Epithelial cell of prostate (primary cell): ENCODE data around the gene ARHGEF1.
"Not testable (repeated sequence)": the region's sequence is repeated elsewhere in the genome, so short reads cannot be mapped to it uniquely, and the experiment has no call there.

ENCODE experiments used
- DNase-seq: peaks from one replicate; pipeline ENCODE4 v3.0.0-alpha.2; 2011; ENCODE audit warnings: low read depth, low spot score
- H3K27ac ChIP-seq: fragments of 450-650 bp; 2 replicates; pipeline ENCODE4 v1.5.1; 2017; ENCODE audit warnings: mild to moderate bottlenecking

The ARHGEF1 gene

GRCh38 chr19:41928754-41929535 is 46.0 kb downstream of the ARHGEF1 start:
- no peak overlapping the region for H3K27ac ChIP-seq

GRCh38 chr19:41929536-41930071 is 46.6 kb downstream of the ARHGEF1 start:
- DNase-seq, result no peak
- no peak overlapping the region for H3K27ac ChIP-seq

More at GRCh38 chr19:41928754-41929535, 46.0 kb downstream of the ARHGEF1 start:
- DNase-seq, result no peak

- no peak overlapping the region for H3K27ac ChIP-seq
- no peak for DNase-seq
Observed at GRCh38 chr19:41930322-41930722, 47.3 kb downstream of the ARHGEF1 start.

- no peak overlapping the region for H3K27ac ChIP-seq
- DNase-seq, result no peak
Observed at GRCh38 chr19:41930926-41931592, 48.1 kb downstream of the ARHGEF1 start.

- H3K27ac ChIP-seq, result no peak overlapping the region
- DNase-seq, result no peak
Observed at GRCh38 chr19:41932259-41932719, 49.3 kb downstream of the ARHGEF1 start.

- DNase-seq, result no peak
- H3K27ac ChIP-seq, result no peak overlapping the region
Observed at GRCh38 chr19:41932720-41933332, 49.8 kb downstream of the ARHGEF1 start.

GRCh38 chr19:41933693-41934426 is 50.9 kb downstream of the ARHGEF1 start:
- H3K27ac ChIP-seq, result no peak overlapping the region
- no peak for DNase-seq

- no peak for DNase-seq
- H3K27ac ChIP-seq, result no peak overlapping the region
Observed at GRCh38 chr19:41934849-41935374, 51.9 kb downstream of the ARHGEF1 start.

GRCh38 chr19:41935760-41936415 is 52.9 kb downstream of the ARHGEF1 start:
- H3K27ac ChIP-seq, result peak overlapping the region; percentile 40
- no peak for DNase-seq

GRCh38 chr19:41936416-41936850 is 53.4 kb downstream of the ARHGEF1 start:
- peak overlapping the region; percentile 40 for H3K27ac ChIP-seq
- peak; percentile 33 for DNase-seq

- no peak for DNase-seq
Observed at GRCh38 chr19:41936961-41937360, 54.0 kb downstream of the ARHGEF1 start.

GRCh38 chr19:41937525-41938468 is 54.8 kb downstream of the ARHGEF1 start:
- H3K27ac ChIP-seq, result no peak overlapping the region
- no peak for DNase-seq

More at GRCh38 chr19:41936961-41937360, 54.0 kb downstream of the ARHGEF1 start:
- H3K27ac ChIP-seq, result peak overlapping the region; percentile 40

GRCh38 chr19:41939209-41939608 is 56.2 kb downstream of the ARHGEF1 start:
- DNase-seq, H3K27ac ChIP-seq: not testable (repeated sequence)

GRCh38 chr19:41939861-41940730 is 57.1 kb downstream of the ARHGEF1 start:
- H3K27ac ChIP-seq, result no peak overlapping the region
- DNase-seq, result no peak

- no peak overlapping the region for H3K27ac ChIP-seq
Observed at GRCh38 chr19:41940731-41941409, 57.9 kb downstream of the ARHGEF1 start.

GRCh38 chr19:41941410-41942202 is 58.6 kb downstream of the ARHGEF1 start:
- no peak for DNase-seq
- H3K27ac ChIP-seq, result no peak overlapping the region

More at GRCh38 chr19:41940731-41941409, 57.9 kb downstream of the ARHGEF1 start:
- DNase-seq, result no peak
